HG02763 (cell line): Measurements from ENCODE around the gene SPAG9.

Experiments used
- ATAC-seq: cut with Tn5 transposase; IDR thresholded peaks from one replicate; pipeline ENCODE4 v1.9.1; 2021; ENCODE audit warnings: mild to moderate bottlenecking, moderate library complexity; ENCODE audit not compliant: unreplicated experiment

SPAG9 gene

DNA sequence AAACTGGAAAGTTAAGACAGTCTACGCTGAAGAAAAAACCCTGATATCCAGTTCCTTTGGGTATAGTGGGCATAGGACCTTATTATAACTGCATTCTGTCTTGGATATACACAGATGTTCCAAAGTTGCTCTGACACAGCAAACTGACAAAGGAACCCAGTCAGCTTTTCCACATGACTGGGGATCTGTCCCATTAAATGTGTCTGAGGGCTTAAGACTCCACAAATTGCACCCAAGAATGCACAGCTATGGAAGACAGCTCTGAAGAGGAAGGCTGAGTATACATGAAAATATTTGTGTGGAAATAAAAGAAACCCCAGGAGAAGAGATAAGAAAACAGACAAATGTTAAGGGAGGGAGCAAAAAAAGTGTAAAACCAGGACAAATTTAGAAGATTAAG lies 114.1 kb downstream of the SPAG9 start:
- ATAC-seq, result no peak

DNA sequence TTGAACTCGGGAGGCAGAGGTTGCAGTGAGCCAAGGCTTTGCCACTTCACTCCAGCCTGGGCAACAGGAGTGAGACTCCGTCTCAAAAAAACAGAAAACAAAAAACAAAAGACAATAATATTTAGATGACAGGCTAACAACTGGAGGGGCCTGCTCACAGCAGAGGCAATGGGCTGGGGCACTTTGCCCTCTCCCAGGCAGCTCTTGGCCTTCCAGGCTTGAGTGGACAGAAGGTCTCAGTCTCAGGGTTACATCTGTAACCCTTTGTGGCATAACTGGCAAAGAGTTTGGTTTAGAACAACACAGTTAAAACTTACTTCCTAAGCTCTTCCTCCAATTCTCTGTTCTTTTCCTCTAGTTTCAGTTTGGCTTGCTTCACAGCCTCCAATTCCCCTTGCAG lies 114.9 kb downstream of the SPAG9 start:
- ATAC-seq, result no peak

GRCh38 chr17:51004249-51004648 lies 116.4 kb downstream of the SPAG9 start:
- no peak for ATAC-seq

GRCh38 chr17:51000835-51001638 lies 119.6 kb downstream of the SPAG9 start:
- no peak for ATAC-seq

- no peak for ATAC-seq
Observed at GRCh38 chr17:50995668-50996067, 125.0 kb downstream of the SPAG9 start.

DNA sequence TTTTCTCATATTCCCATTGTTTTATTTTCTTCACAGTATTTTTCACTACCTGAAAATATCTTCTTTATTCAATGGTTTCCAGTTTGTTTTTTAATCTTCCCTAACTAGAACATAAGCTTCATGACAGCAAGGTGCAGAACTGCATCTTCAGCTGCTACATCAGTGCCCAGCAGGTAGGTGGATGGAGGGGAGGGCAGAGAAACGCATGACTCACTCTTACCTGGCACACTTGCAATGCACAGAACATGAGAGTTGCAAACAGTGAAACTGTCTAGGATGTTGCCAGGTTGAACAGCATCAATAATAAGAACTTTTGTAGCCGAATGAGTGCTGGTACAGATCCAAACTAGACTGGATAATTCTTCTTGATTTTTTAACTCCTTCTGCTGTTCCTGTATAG lies 127.1 kb downstream of the SPAG9 start:
- ATAC-seq, result no peak

GRCh38 chr17:50989149-50989548 lies 131.5 kb downstream of the SPAG9 start:
- ATAC-seq, result no peak

- ATAC-seq, result no peak
Observed at GRCh38 chr17:50988427-50988826, 132.2 kb downstream of the SPAG9 start.

- no peak for ATAC-seq
Observed at GRCh38 chr17:50986989-50987660, 133.5 kb downstream of the SPAG9 start.

GRCh38 chr17:50981279-50981678 lies 139.4 kb downstream of the SPAG9 start:
- ATAC-seq, result no peak

DNA sequence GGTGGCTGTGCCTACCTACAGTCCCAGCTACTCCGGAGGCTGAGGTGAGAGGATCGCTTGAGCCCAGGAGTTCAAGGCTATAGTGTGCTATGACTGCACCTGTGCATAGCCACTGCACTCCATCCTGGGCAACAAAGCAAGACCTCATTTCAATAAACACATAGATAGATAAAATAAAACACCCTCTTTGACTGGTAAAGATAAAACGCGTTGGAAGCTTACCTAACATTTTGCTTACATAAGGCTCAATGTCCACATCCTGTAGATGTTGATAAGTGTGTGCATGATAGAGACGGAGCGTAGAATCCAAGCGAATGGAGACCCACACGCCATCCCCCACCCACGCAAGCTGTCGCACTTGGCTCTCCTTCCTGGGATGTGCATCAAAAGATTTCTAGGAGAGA lies 141.1 kb downstream of the SPAG9 start:
- ATAC-seq, result no peak

- ATAC-seq, result no peak
Observed at GRCh38 chr17:50977487-50978159, 143.0 kb downstream of the SPAG9 start.

DNA sequence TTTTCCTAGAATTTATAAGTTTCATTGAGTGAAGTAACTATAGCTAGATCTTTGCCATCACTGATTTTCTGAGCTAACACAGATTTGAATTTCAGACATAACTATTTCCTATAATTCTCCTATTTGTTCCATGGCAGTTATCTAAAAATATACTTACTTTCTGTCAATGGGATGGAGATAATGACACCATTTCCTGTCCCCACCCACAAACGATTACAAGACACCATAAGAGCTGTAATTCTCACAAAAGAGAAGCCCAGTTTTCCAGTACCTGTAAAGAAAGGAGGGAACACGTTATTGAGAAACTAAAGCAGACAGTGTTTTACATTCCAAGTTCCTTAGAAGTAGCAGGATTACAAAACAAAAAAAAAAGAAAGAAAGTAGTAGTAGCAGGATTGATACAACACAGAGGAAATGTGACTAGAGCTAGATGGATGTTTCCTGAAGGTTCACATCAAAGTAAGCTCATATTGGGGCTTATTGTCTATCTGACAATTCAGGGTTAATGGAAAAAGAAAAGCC lies 143.7 kb downstream of the SPAG9 start:
- no peak for ATAC-seq

DNA sequence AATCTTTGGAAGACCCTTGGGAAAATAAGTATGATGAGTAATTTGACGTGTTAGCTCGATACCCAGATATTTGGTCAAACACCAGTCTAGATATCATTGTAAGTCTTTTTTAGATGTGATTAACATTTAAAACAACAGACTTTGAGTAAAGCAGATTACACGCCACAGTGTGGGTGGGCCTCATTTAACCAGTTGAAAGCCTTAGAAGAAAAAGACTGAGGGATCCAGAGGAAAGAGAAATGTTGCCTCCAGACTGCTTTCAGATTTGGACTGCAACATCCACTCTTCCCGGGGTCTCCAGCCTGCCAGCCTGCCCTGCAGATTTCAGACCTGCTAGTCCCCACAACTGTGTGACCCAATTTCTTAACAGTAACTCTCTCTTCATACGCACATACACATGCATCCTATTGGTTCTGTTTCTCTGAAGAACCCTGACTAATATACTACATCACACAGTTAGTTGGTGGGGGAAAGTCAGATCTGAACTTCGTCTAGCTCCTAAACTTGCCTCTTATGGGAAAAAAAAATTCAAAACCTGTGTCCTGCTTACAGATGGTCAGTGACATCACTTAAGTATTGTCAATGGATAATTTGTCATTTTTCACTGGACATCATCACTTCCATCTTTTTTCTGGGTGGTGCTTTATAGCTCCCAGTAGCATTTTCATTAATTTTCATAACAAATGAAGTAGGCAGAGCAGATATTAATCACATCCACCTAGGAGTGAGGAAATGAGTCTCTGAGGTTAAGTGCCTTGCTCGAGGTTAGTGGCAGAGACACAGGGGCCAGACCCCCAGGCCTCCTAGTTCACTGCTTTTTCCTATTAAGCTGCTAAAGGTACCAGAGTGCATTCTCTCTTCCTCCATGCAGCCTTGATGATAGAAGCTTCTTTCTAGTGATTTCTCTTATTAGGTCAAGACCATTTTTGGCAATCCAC lies 146.8 kb downstream of the SPAG9 start:
- no peak for ATAC-seq

- ATAC-seq, result no peak
Observed at GRCh38 chr17:50972577-50972976, 148.1 kb downstream of the SPAG9 start.

- no peak for ATAC-seq
Observed at GRCh38 chr17:50967795-50968194, 152.9 kb downstream of the SPAG9 start.

DNA sequence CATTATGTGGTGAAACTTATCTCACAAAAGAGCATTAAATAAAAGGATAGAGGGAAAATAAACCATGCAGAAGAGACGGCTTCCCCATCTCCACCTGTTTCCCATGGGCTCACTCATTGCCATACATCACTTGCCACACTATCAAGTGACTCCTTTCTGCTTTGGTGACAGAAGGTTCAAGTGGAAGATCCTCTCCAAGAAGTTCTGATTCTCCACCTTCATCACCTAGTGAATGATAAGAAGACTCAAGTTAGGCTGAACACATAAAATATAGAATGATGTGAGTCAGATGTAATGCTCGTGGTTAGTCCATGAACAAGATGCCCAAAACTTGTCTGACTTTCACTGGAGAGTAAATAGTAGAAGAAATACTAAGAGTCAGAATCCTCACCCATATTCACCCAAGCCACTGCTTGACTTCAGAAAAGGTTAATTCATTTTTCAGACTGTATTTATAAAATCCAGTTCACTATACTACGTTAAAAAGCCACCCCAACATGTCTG lies 154.5 kb downstream of the SPAG9 start:
- ATAC-seq, result no peak

- ATAC-seq, result no peak
Observed at GRCh38 chr17:50963139-50963538, 157.5 kb downstream of the SPAG9 start.

- no peak for ATAC-seq
Observed at GRCh38 chr17:50961282-50962220, 159.1 kb downstream of the SPAG9 start.
